Ovary (tissue), 9 donors: ENCODE measurements around the gene MAML2. TPM values are rescaled to one million over a fixed set of nuclear protein-coding genes. Genes with fewer than 3 reads are reported as not detected.

Experiments
- DNase-seq, 5 donors: peaks; one replicate each; pipeline ENCODE4 v3.0.0-alpha.2; 2019 to 2020
- H3K27ac ChIP-seq, 2 donors: fragments of 200-600 bp; one replicate each; pipeline versions ENCODE4 v1.5.1 to v1.8.0; 2019 to 2022
- H3K27me3 ChIP-seq: fragments of 200-600 bp; one replicate; pipeline ENCODE4 v1.8.0; 2022
- H3K36me3 ChIP-seq: fragments of 200-600 bp; sonication (generic); one replicate; pipeline ENCODE4 v1.5.1; 2019
- H3K4me1 ChIP-seq: one replicate; pipeline ENCODE4 v1.8.1; 2013; ENCODE audit warnings: mild to moderate bottlenecking, moderate library complexity; ENCODE audit not compliant: insufficient read depth
- H3K4me3 ChIP-seq: fragments of 200-600 bp; sonication (generic); one replicate; pipeline ENCODE4 v1.5.1; 2017
- H3K9me3 ChIP-seq, 2 donors: fragments of 200-600 bp in 1 of 2; sonication (generic) in 1 of 2; one replicate each; pipeline versions ENCODE4 v1.5.1 to v1.8.1; 2013 to 2019; ENCODE audit warnings: mild to moderate bottlenecking in 1 of 2, moderate library complexity in 1 of 2
- CTCF ChIP-seq, 3 donors: fragments of 450-650 bp in 2 of 3; fragments of 200-600 bp in 1 of 3; IDR thresholded peaks; one replicate each; pipeline versions ENCODE4 v1.5.1 to v1.8.0; 2016 to 2022; ENCODE audit warnings: antibody characterized with exemption in 3 of 3, mild to moderate bottlenecking in 1 of 3
- EP300 ChIP-seq: sonication (generic); formaldehyde crosslinking; IDR thresholded peaks from one replicate; pipeline ENCODE4 v1.6.1; 2017; ENCODE audit warnings: antibody characterized with exemption
- POLR2A ChIP-seq: fragments of 450-650 bp; IDR thresholded peaks from one replicate; pipeline ENCODE4 v1.6.1; 2017; ENCODE audit warnings: antibody characterized with exemption, mild to moderate bottlenecking, moderate library complexity
- WGBS, 3 donors: extraction: QIAGEN DNeasy Blood & Tissue Kit in 1 of 3; methylation state at CpG; one replicate each; pipeline versions ENCODE4 v1.1.5 to v1.1.7; 2013 to 2017; 5-methylcytosine and 5-hydroxymethylcytosine counted together
- intact Hi-C, 4 donors: fragments of 100-400 bp; cut with DNase I; formaldehyde crosslinking; loops; one replicate each; pipeline versions ENCODE4 v1.11.0 to v1.15.1; 2022 to 2023
- polyA plus RNA-seq, 2 donors: library from polyadenylated mRNA; stranded (reverse); fragments of 200-250 nt in 1 of 2; fragments of 350-450 nt in 1 of 2; fragmentation: Illumina TruSeq in 1 of 2; extraction: RNeasy Lipid Tissue Mini Kit (QIAGEN cat#74804) in 1 of 2; gene quantifications; one replicate each; pipeline ENCODE4 v1.2.3, GENCODE V29; 2013 to 2014
- total RNA-seq, 7 donors: library from RNA; depleted of rRNA in 2 of 7; stranded (reverse); fragments of >200 nt in 2 of 7; fragmentation: NEBNext Ultra II Directional in 3 of 7; extraction: Animal tissue kit (Norgen Biotek cat#: 25700) in 3 of 7; gene quantifications; one replicate each; pipeline versions ENCODE4 v1.1.0 to v1.2.4, GENCODE V29; 2016 to 2023
- donor health status: DM: no; HTN: no; CAD: no; lungs with moderate emphysema.
- donor health status: DM: no; HTN: no; CAD: no.
- donor health status: Bipolar disorder and iron deficiency.
- donor health status: DM: yes; HTN: yes; CAD: no.
- donor health status: DM: no; HTN: no; CAD: no.
- donor health status: DM: yes; HTN: yes; CAD: no.

Gene MAML2
- total and polyA plus RNA-seq, 9 donors, result 7.3 to 17.5 (median 14.6) TPM

GRCh38 chr11:96037405-96037949, 305.5 kb downstream of the MAML2 start:
- no peaks in the 10 kb centered on the region for H3K27me3 ChIP-seq
- no peak overlapping the region for H3K4me3 ChIP-seq
- no peak for DNase-seq
- no peaks in the 10 kb centered on the region for H3K36me3 ChIP-seq
- H3K4me1 ChIP-seq, result no peaks in the 10 kb centered on the region
- TF ChIP-seq POLR2A (no peak), EP300 (no peak), CTCF (IDR thresholded peaks at IDR 0.05) (no peak)
- H3K27ac ChIP-seq, result no peak overlapping the region
- WGBS, 3 donors, result 37 to 51% (median 51%) methylated on average over 4 of the region's 4 CpGs
- intact Hi-C loops, result no loop called here
- H3K9me3 ChIP-seq, result no peaks in the 10 kb centered on the region

- intact Hi-C loops, result no loop called here
- no peak overlapping the region for H3K27ac ChIP-seq
- H3K4me3 ChIP-seq, result no peak overlapping the region
- no peak for TF ChIP-seq POLR2A
- TF ChIP-seq EP300, result no peak
- TF ChIP-seq CTCF (IDR thresholded peaks at IDR 0.05), result no peak
- H3K4me1 ChIP-seq, result no peaks in the 10 kb centered on the region
- no peaks in the 10 kb centered on the region for H3K9me3 ChIP-seq
- H3K27me3 ChIP-seq, result no peaks in the 10 kb centered on the region
- DNase-seq, result no peak
- WGBS, 3 donors, result 51 to 61% (median 52%) methylated on average over 6 of the region's 6 CpGs
- no peaks in the 10 kb centered on the region for H3K36me3 ChIP-seq
Measured at GRCh38 chr11:96036863-96037262, 306.1 kb downstream of the MAML2 start.

DNA sequence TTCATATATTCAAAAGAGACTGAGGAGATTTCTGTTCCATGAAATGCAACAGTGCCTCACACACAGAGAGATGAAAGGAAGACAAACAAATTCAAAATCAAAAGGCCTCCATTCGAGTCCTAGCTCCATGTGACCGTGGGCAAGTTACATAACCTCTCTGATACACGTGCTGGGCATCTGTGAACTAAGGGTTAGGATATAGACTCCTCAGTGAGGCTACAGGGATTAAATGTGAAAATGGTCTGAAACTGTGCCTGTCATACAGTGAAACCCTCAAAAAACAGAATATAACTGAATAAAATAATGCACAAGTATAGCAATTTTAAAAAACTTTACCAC, 307.3 kb downstream of the MAML2 start:
- no peaks in the 10 kb centered on the region for H3K9me3 ChIP-seq
- H3K4me3 ChIP-seq, result no peak overlapping the region
- TF ChIP-seq EP300, result no peak
- H3K27ac ChIP-seq, result no peak overlapping the region
- intact Hi-C loops, result no loop called here
- no peaks in the 10 kb centered on the region for H3K27me3 ChIP-seq
- DNase-seq, result no peak
- no peaks in the 10 kb centered on the region for H3K36me3 ChIP-seq
- H3K4me1 ChIP-seq, result no peaks in the 10 kb centered on the region
- 80 to 82% (median 82%) methylated on average over 3 of the region's 3 CpGs for WGBS, 3 donors

- TF ChIP-seq POLR2A (no peak), EP300 (no peak), CTCF (IDR thresholded peaks at IDR 0.05) (no peak)
- intact Hi-C loops, result no loop called here
- Histone ChIP-seq H3K4me3 (no peak overlapping the region), H3K27me3 (no peaks in the 10 kb centered on the region), H3K9me3 (no peaks in the 10 kb centered on the region), H3K36me3 (no peaks in the 10 kb centered on the region), H3K4me1 (no peaks in the 10 kb centered on the region), H3K27ac (no peak overlapping the region)
- 73 to 85% (median 83%) methylated on average over 5 of the region's 5 CpGs for WGBS, 3 donors
- DNase-seq, result no peak
Measured at GRCh38 chr11:96035031-96035739, 307.8 kb downstream of the MAML2 start.

GRCh38 chr11:96033599-96033998, 309.4 kb downstream of the MAML2 start:
- Histone ChIP-seq H3K27me3 (no peaks in the 10 kb centered on the region), H3K4me3 (no peak overlapping the region), H3K36me3 (no peaks in the 10 kb centered on the region), H3K4me1 (no peaks in the 10 kb centered on the region), H3K27ac (no peak overlapping the region), H3K9me3 (no peaks in the 10 kb centered on the region)
- no peak for DNase-seq
- intact Hi-C loops, result no loop called here
- 48 to 54% (median 54%) methylated on average over 4 of the region's 4 CpGs for WGBS, 3 donors
- TF ChIP-seq CTCF (IDR thresholded peaks at IDR 0.05) (no peak), EP300 (no peak), POLR2A (no peak)
